Fibroblast of pulmonary artery (primary cell): Measurements from ENCODE around the gene FAM193B.
A peak's percentile ranks its signal among the peaks of the same experiment; 100 is the strongest.

Experiments used
- DNase-seq: peaks from one replicate; pipeline ENCODE4 v3.0.0-alpha.2; 2010; ENCODE audit warnings: low read depth
- H3K4me3 ChIP-seq: replicated peaks from 2 replicates; pipeline ENCODE4 v1.5.1; 2011; ENCODE audit warnings: low read depth, mild to moderate bottlenecking, control low read depth, low read length, moderate library complexity
- TF ChIP-seq, protein P1 (sequence below): IDR thresholded peaks from 2 replicates; pipeline ENCODE4 v1.5.1; 2011; ENCODE audit warnings: mild to moderate bottlenecking, control low read depth, low read length, inconsistent platforms; ENCODE audit errors: missing control alignments

Gene FAM193B

DNA sequence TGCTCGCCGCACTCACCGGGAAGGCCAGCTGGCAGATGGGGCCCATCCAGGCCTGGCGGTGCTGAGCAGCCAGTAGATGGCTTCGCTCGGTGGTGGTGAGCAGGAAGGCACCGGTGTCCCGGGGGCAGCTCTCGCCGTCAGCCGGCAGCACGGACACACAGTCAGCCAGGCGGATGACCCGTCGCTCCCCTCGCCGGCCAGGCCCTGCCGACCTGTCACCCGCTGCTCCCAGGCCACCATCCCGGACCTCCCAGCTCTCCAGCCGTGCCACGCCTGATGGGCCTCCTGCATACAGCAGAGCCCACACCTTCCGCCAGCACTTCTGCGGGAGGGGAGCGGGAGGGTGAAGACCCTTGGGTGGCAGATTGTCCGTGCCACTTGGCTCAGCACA lies 46.1 kb downstream of the FAM193B start:
- no peak for DNase-seq
- no peak overlapping the region for H3K4me3 ChIP-seq
- TF ChIP-seq, protein P1, sequence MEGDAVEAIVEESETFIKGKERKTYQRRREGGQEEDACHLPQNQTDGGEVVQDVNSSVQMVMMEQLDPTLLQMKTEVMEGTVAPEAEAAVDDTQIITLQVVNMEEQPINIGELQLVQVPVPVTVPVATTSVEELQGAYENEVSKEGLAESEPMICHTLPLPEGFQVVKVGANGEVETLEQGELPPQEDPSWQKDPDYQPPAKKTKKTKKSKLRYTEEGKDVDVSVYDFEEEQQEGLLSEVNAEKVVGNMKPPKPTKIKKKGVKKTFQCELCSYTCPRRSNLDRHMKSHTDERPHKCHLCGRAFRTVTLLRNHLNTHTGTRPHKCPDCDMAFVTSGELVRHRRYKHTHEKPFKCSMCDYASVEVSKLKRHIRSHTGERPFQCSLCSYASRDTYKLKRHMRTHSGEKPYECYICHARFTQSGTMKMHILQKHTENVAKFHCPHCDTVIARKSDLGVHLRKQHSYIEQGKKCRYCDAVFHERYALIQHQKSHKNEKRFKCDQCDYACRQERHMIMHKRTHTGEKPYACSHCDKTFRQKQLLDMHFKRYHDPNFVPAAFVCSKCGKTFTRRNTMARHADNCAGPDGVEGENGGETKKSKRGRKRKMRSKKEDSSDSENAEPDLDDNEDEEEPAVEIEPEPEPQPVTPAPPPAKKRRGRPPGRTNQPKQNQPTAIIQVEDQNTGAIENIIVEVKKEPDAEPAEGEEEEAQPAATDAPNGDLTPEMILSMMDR = no peak

DNA sequence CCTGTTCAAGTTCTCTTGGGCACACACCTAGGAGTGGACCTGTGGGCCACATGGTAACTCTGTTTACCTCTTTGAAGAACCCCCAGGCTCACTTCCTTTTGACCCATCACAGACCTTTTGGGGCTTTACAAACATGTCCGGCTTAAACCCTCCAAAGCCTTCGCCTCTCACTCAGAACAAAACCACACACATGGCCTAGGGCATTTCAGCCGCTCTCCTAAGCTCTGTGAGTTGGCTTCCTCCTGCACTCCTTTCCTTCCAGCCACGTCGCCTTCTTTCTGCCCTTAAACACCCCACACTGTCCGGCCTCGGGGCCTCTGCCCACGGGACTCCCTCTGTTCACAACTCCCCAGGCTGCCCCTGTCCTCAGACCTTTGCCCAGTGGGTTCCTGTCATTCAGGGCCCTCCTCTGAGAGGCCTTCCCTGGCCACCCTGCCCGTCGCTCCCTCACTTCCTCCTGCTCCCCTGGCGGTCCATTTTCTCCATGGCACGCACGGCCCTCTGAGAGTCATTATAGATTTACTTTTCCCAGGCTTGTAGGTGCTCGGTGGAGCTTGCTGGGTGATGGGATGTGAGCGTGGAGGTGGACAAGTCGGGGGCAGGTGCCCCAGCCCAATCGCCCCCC lies 46.7 kb downstream of the FAM193B start:
- DNase-seq = no peak
- TF ChIP-seq, protein P1 = no peak
- H3K4me3 ChIP-seq = no peak overlapping the region

DNA sequence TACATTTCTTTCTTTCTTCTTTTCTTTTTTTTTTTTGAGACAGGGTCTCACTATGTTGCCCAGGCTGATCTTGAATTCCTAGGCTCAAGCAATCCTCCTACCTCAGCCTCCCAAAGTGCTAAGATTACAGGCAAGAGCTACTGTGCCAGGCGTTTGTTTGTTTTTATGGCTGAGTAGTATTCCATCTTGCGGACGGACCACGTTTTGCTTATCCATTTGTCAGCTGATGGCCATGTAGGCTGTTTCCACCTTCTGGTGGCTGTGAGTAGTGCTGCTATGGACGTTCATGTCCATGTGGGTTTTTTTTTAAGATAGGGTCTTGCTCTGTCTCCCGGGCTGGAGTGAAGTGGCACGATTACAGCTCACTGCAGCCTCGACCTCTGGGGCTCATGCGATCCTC lies 47.2 kb downstream of the FAM193B start:
- DNase-seq = peak; percentile 40
- TF ChIP-seq, protein P1 = peak; percentile 33
- no peak overlapping the region for H3K4me3 ChIP-seq

DNA sequence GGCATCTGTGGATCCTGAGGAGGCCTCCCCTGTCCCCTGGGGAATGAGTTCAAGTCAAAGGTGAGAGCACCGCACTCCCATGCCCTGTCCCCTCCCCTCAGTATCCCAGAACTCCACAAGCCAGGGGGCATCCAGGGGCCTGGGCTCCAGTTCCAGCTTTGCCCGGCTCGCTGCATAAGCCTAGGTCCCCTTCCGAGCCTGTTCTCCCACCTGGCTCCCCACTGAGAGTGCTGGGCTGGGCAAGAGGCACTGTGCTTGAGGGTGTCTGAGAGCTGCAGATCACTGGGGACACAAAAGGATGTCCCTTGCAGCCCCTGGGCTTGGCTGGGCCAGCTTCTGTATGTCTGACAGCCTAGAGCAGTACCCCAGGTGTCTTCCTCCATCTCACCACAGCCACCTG lies 49.3 kb downstream of the FAM193B start:
- DNase-seq = no peak
- no peak overlapping the region for H3K4me3 ChIP-seq
- TF ChIP-seq, protein P1 = no peak

DNA sequence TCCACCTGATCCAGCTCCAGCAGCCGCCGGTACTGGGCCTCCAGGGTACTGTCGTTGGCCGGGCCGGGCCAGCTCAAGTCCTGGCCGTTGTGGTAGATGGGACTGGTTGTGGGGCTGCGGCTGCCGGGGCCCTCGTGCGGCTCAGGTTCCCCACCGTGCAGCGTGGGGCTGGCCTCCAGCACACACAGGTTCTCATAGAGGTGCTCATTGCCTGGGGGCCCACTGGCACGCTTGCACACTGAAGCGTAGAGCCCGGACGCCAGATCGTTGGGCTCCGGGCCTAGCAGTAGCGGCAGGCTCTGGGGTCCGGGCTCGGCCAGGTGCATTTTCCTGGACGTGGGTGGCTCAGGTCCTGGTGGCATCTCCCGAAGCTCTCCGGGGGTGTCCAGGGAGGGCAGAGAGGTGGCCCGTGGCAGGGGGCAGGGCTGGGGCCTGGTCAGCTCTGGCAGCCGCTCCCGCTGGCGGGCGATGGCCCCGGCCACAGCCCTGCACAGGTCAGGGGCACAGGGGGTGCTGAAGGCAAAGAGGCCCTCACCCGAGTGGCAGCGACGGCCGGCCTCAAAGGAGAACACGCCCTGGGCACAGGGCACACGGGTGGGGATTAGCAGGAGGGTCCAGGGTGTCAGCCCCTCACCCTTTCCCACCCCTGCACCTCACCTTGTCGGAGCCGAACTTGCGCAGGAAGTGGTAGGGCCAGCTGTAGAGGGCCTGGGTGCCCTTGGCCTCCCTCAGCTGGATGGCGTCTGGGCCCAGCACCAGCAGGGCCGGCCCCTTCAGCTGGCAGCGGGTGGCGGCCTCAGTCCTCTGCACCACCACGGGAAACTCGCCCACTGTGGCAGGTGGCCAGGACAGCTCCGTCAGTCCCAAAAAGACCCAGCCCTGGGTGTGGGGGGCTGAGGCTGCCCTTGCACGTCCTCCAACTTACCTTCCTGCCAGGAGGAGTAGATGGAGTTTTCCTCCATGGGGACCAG lies 50.0 kb downstream of the FAM193B start:
- H3K4me3 ChIP-seq = no peak overlapping the region
- TF ChIP-seq, protein P1 = no peak
- DNase-seq = no peak

DNA sequence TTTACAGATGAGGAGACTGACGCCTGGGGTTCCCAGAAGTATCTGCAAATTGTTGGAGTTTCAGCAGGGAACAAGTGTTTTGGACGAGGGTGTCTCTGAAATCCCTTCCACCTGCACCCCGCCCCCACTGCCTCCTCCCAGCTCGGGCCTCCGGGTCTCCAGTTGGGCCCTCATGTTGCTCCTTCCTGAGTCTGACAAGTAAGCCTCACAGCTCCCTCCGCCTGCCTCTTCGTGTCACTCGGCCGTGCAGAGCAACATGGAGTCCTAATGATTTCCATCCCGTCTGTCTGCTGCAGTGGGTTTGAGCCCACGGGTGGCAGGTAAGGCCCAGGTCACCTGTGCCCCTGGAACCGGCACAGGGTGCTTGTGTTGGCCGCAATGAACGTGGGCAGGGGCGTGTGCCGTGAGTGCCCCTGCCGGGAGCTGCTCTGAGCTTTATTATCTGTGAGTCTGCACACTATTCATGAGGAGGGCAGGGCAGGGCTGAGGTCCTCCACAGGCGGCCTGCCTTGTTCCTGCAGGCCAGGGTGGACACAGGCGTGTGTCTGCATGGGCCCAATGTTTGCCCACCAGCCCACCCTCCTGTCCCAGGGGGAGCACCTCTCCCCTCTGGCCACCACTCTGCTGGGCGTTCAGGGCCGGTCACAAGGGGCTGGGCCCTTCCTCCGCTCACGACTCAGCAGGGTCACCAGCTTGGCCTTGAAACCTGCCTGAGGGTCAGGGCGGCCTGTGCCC lies 50.8 kb downstream of the FAM193B start:
- TF ChIP-seq, protein P1 = no peak
- H3K4me3 ChIP-seq = no peak overlapping the region
- DNase-seq = no peak
